Posterior vena cava (tissue), 2 donors: ENCODE measurements around the gene ZRANB1. TPM values are rescaled to one million over a fixed set of nuclear protein-coding genes. Genes with fewer than 3 reads are reported as not detected.
A peak's percentile ranks its signal among the peaks of the same experiment; 100 is the strongest.

Experiments used
- DNase-seq: peaks from one replicate; pipeline ENCODE4 v3.0.0-alpha.2; 2020; ENCODE audit warnings: low spot score
- intact Hi-C, 2 donors: fragments of 100-400 bp; cut with DNase I; formaldehyde crosslinking; loops; one replicate each; pipeline versions ENCODE4 v1.14.1 to v1.14.2; 2022 to 2023
- total RNA-seq, 2 donors: library from RNA; stranded (reverse); fragmentation: NEBNext Ultra II Directional; extraction: Animal tissue kit (Norgen Biotek cat#: 25700); gene quantifications; one replicate each; pipeline ENCODE4 v1.2.1, GENCODE V29; 2021
- donor health status: DM: yes; HTN: yes; CAD: no.
- donor health status: DM: yes; HTN: yes; CAD: no.

ZRANB1 gene
- total RNA-seq, 2 donors from 2014 or later: 19.8 to 26.9 TPM

- no peak for DNase-seq
- intact Hi-C loops: no loop called here
Observed at GRCh38 chr10:124989526-124989925, 47.6 kb downstream of the ZRANB1 start.

DNA sequence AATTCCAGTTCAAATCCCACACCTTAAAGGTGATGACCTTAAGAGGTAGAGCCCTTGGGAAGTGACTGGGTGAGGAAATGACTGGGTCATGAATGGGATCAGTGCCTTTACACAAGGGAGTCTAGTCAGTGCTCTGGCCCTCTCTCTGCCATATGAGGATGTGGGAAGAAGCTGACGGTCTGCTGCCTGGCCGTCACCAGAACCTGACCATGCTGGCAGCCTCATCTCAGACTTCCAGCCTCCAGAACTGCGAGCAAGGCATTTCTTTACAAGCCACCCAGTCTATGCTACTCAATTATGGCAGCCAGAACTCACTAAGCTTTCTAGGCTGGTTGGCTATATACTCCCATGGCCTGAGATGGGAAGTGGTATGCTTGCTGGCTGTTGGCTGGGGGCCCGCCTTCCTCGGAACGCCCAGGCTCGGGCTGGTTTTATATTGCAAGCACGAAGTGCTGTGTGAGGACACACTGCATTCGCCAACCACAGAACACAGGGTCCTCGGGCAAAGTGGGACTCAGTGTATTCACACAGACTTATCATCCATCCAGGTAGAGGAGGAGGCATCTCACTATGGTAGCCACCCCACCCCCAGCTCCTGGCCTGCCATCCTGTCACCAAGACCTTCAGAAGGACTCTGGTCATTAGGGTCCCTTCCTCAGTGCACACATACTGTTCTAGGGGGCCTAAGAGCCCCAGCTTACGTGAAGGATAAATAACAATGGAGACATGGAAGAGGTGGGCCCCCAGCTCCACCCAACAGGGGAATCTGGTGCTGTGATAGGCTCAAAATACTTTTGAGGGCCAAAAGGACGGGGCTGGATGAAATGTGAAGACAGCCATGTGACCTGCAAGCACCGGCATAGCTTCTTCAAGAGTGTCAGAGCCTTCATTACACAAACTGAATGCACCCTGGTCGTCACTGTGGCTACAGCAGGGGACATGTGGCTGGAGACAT, 49.0 kb downstream of the ZRANB1 start:
- no peak for DNase-seq

DNA sequence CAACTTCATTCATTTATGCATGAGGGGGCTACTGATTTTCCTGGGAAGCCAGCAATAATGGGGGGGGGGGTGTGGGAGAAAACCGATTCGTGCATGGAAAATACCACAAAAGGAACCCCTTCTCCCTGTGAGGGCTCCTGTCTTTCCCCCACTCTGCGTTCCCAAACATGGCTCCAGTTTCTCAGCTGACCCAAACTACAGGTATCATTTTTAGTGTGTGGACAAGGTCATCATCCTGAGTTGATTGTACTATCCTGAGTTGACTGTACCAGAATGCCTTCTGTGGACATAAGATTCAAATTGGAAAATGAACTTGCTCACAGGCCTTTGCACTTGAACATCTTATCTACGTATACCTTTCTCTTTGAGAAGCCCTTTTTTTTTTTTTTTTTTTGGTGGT, 49.9 kb downstream of the ZRANB1 start:
- intact Hi-C loops: no loop called here
- no peak for DNase-seq

More for the DNA sequence above, 49.0 kb downstream of the ZRANB1 start:
- intact Hi-C loops: no loop called here

- peak; percentile 89 for DNase-seq
- intact Hi-C loops: no loop called here
Observed at GRCh38 chr10:124992462-124993344, 50.8 kb downstream of the ZRANB1 start.

DNA sequence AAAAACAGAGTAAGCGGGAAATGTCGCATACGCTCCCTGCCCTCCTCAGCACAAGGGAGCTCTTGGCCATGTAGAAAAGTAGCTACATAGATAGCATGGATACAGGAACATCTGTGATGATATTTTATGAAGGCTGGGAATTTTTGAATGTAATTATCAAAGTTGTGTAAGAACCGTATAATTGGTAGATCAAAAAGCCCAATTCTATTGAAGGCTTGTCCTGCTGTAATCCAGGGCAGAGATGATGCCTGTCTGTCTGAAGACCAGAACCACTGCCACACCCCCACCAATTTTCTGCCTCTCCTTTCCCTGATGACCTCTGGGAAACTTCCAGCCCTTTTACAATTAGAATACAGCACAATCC, 51.4 kb downstream of the ZRANB1 start:
- DNase-seq: no peak
- intact Hi-C loops: no loop called here

- DNase-seq: peak; percentile 78
- intact Hi-C loops: no loop called here
Observed at GRCh38 chr10:124993736-124994451, 52.0 kb downstream of the ZRANB1 start.

- DNase-seq: peak; percentile 75
Observed at GRCh38 chr10:124994573-124995473, 52.9 kb downstream of the ZRANB1 start.

DNA sequence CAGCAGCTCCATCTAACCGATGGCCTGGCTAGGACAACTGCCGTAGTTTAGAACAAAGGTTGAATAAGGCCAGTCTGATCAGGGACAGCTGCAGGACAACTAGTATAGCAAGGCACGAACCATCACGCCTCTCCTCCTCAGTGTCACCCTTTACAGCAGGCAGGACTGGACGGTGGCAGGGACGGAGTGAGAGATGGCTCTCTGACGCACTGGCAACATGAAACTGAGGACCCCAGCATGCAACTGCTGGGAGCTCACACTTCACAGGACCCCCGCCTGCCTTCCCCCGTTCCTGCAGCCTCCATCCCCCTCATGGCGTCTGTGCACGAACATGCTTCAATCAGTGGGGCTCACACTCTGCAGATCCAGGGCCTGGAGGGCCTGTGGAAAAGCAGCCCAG, 53.7 kb downstream of the ZRANB1 start:
- intact Hi-C loops: no loop called here
- DNase-seq: no peak

More at GRCh38 chr10:124994573-124995473, 52.9 kb downstream of the ZRANB1 start:
- intact Hi-C loops: no loop called here

DNA sequence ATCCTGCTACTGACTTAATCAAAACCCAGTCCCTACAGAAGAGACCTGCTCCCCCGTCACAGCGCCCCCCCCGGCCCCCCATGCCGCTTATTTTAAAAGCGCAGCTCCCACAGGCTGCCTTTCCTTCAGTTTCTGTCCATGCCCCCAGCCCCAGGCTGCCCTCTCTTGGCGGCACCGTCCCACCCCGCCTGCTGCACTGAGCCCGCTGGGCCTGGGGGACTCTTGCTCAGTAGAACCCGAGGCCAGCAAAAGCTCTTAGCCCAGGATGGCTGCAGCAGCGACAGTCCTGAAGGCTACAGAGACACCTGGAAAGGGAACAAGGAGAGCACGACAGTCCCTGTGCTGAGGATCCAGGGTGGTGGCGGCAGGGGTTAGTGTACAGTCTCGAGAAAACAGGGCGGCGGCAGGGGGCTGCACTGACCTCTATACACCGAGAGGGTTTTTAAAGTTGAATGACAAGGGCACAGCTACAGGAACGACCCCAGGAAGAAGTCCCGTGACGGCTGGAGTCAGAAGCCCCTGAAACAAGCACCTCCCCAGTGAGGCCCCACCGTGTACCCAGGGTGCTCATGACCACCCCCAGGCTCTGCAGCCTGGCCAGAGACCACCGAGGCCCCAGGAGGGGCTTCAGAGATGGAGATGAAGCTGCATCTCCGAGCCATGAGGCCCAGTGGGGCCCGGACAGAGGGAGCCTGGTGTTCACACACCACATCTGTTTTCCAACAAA, 54.4 kb downstream of the ZRANB1 start:
- intact Hi-C loops: no loop called here
- peak; percentile 62 for DNase-seq

- peak; percentile 64 for DNase-seq
- intact Hi-C loops: no loop called here
Observed at GRCh38 chr10:124996854-124997215, 54.9 kb downstream of the ZRANB1 start.

DNA sequence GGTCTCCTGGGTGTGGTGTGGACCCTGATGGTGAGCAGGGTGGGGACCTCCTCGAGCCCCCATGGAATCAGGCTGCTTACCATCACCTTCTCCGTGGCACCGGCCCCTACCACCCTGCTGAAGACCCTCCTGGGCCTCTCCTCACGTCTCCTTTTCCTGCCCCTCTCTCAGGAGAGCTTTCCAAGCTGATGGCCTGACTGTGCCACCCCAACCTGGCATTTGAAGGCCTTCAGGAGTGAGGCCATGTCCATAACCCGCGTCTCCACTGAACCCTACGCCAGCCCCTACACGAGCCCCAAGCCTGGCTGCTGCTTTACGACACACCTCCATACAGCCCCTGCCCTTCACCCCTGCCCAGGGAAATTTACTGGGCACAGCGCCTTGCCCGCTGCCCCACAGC, 55.4 kb downstream of the ZRANB1 start:
- intact Hi-C loops: no loop called here
- DNase-seq: no peak

GRCh38 chr10:124997771-124998623, 56.1 kb downstream of the ZRANB1 start:
- peak; percentile 80 for DNase-seq
- intact Hi-C loops: no loop called here

GRCh38 chr10:124998624-124999291, 56.8 kb downstream of the ZRANB1 start:
- intact Hi-C loops: no loop called here
- DNase-seq: peak; percentile 73

DNA sequence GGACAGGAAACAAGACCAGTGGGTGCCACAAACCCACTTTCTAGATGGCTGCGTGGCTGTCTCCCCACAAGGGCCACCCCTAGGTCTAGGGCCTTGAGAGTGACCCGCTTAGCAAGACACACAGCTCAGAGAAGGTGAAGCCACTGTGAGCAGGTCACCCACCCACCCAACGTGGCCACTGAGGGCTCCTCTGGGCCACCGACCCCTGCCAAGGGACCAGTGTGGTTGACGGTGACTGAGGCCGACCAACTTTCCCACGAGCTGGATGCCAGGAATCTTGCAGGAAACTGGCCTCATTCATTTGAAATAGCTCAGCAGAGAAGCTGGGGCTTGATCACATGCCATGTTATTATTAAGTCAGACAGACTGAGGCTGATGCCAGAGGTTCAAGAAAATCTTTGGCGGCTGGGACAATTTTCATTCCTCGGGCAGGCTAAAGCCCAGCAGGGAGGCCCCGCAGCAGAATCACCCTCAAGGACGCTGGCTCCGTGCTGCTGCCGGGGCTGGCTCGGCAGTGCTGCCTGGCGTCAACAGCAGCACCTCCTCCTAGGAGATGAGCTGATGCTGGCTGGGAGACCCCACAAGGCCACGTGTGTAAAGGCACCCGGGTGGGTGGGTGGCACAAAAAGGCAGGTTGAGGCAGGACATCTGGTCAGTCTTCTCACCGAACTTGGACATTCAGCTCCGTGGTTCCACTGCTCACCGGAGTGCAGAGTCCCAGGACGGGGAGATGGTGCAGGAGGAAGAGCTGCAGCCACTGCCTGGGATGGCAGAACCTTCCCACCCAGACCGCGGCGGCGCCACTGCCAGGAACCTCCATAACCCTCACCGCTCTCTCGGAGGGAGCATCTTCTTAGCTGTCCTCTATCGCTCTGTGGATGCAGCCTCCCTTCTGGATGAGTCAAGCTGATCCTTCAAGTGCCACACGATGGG, 57.8 kb downstream of the ZRANB1 start:
- intact Hi-C loops: loop anchor here in 1 of 2 donors (10.0 kb wide), 1 partner anchor 55 kb away; no protein-coding TSS in a partner anchor
- DNase-seq: peak; percentile 90
